ENCODE data around the gene NPPA. TPM values are rescaled to one million over a fixed set of nuclear protein-coding genes. Genes with fewer than 3 reads are reported as not detected.
A peak's percentile ranks its signal among the peaks of the same experiment; 100 is the strongest.
"Not testable (repeated sequence)": the region's sequence is repeated elsewhere in the genome, so short reads cannot be mapped to it uniquely, and the experiment has no call there.

Gene NPPA
- total RNA-seq = not detected

- no peak within 1 kb of the TSS for H3K4me3 Mint-ChIP-seq
- intact Hi-C loops (cut with micrococcal nuclease) = no loop called here
- CTCF ChIA-PET = interaction anchor here (1.6 kb wide), 1 partner anchor 9 kb away, joined by 5 read pairs; no protein-coding TSS in a partner anchor
- POLR2A ChIA-PET = interaction anchor here (4.7 kb wide), 1 partner anchor 61 kb away, joined by 48 read pairs; no protein-coding TSS in a partner anchor
- no peaks in the 10 kb centered on the region for H3K9me3 Mint-ChIP-seq
- peaks cover 8% of the 10 kb centered on the region for H3K36me3 Mint-ChIP-seq (ENCODE audit: low read depth)
- ATAC-seq (no peak), DNase-seq (no peak)
- no peak within 1 kb of the TSS for H3K27ac Mint-ChIP-seq
- H3K4me1 Mint-ChIP-seq (ENCODE audit: low read depth) = no peaks in the 10 kb centered on the region
- no peaks in the 10 kb centered on the region for H3K27me3 Mint-ChIP-seq
- no peak for TF ChIP-seq CTCF (IDR thresholded peaks at IDR 0.05)
These were observed at the start of gene NPPA for GRCh38 chr1:11847667-11848372. NPPA (minus strand) TSS chr1:11847783; CDS start chr1:11847684, 99 bp downstream.

- peaks cover 32% of the 10 kb centered on the region for H3K27me3 Mint-ChIP-seq
- POLR2A ChIA-PET = interaction anchor here (11.5 kb wide), 1 partner anchor 15 kb away, joined by 149 read pairs; no protein-coding TSS in a partner anchor
- CTCF ChIA-PET = interaction anchor here (0.6 to 4.0 kb wide), 2 partner anchors 44 to 56 kb away, joined by 3 to 45 read pairs; no protein-coding TSS in a partner anchor
These were observed 46.9 kb upstream of the NPPA start for GRCh38 chr1:11894501-11894900.

GRCh38 chr1:11893907-11894251 is 46.3 kb upstream of the NPPA start:
- H3K4me1 Mint-ChIP-seq (ENCODE audit: low read depth) = no peaks in the 10 kb centered on the region
- no peak overlapping the region for H3K4me3 Mint-ChIP-seq
- H3K27me3 Mint-ChIP-seq = peaks cover 26% of the 10 kb centered on the region
- H3K27ac Mint-ChIP-seq = no peak overlapping the region
- intact Hi-C loops (cut with micrococcal nuclease) = loop anchor here (5.0 kb wide), 2 partner anchors 37 to 57 kb away; partner anchors contain the start of gene NPPB
- ChIA-PET POLR2A (interaction anchor here (11.5 kb wide), 1 partner anchor 15 kb away, joined by 149 read pairs; no protein-coding TSS in a partner anchor), CTCF (interaction anchor here (0.6 to 4.0 kb wide), 2 partner anchors 44 to 55 kb away, joined by 3 to 45 read pairs; no protein-coding TSS in a partner anchor)
- DNase-seq (peak; percentile 72), ATAC-seq (peak; percentile 96)
- no peaks in the 10 kb centered on the region for H3K36me3 Mint-ChIP-seq (ENCODE audit: low read depth)
- TF ChIP-seq CTCF (IDR thresholded peaks at IDR 0.05) = peak; percentile 87
- H3K9me3 Mint-ChIP-seq = no peaks in the 10 kb centered on the region

More at GRCh38 chr1:11894501-11894900, 46.9 kb upstream of the NPPA start:
- not testable (repeated sequence) for H3K4me1 Mint-ChIP-seq (ENCODE audit: low read depth); H3K27ac Mint-ChIP-seq; H3K4me3 Mint-ChIP-seq; H3K9me3 Mint-ChIP-seq; H3K36me3 Mint-ChIP-seq (ENCODE audit: low read depth); ATAC-seq; DNase-seq
- intact Hi-C loops (cut with micrococcal nuclease) = loop anchor here (5.0 kb wide), 2 partner anchors 37 to 57 kb away; partner anchors contain the start of gene NPPB

- no peak for DNase-seq
- H3K4me1 Mint-ChIP-seq (ENCODE audit: low read depth) = no peaks in the 10 kb centered on the region
- H3K36me3 Mint-ChIP-seq (ENCODE audit: low read depth) = no peaks in the 10 kb centered on the region
- intact Hi-C loops (cut with micrococcal nuclease) = loop anchor here (5.0 kb wide), 2 partner anchors 34 to 54 kb away; partner anchors contain the start of gene NPPB
- H3K27ac Mint-ChIP-seq = no peak overlapping the region
- ChIA-PET CTCF (interaction anchor here (1.1 to 4.0 kb wide), 3 partner anchors 13 to 140 kb away, joined by 3 to 45 read pairs (median 4); no protein-coding TSS in a partner anchor), POLR2A (interaction anchor here (11.5 kb wide), 1 partner anchor 17 kb away, joined by 149 read pairs; no protein-coding TSS in a partner anchor)
- ATAC-seq = no peak
- H3K9me3 Mint-ChIP-seq = no peaks in the 10 kb centered on the region
- no peak for TF ChIP-seq CTCF (IDR thresholded peaks at IDR 0.05)
- H3K27me3 Mint-ChIP-seq = peaks cover 17% of the 10 kb centered on the region
- no peak overlapping the region for H3K4me3 Mint-ChIP-seq
These were observed 44.0 kb upstream of the NPPA start for GRCh38 chr1:11891433-11892186.

GRCh38 chr1:11888877-11889208 is 41.3 kb upstream of the NPPA start:
- intact Hi-C loops (cut with micrococcal nuclease) = no loop called here
- no peaks in the 10 kb centered on the region for H3K4me1 Mint-ChIP-seq (ENCODE audit: low read depth)
- H3K9me3 Mint-ChIP-seq = no peaks in the 10 kb centered on the region
- no peak for DNase-seq
- no peak for TF ChIP-seq CTCF (IDR thresholded peaks at IDR 0.05)
- CTCF ChIA-PET = no interaction called here
- no peaks in the 10 kb centered on the region for H3K36me3 Mint-ChIP-seq (ENCODE audit: low read depth)
- H3K4me3 Mint-ChIP-seq = no peak overlapping the region
- H3K27ac Mint-ChIP-seq = no peak overlapping the region
- POLR2A ChIA-PET = interaction anchor here (3.0 kb wide), 1 partner anchor 20 kb away, joined by 30 read pairs; no protein-coding TSS in a partner anchor
- peaks cover 12% of the 10 kb centered on the region for H3K27me3 Mint-ChIP-seq
- no peak for ATAC-seq

All from activated CD8-positive, alpha-beta T cell treated with anti-CD3 and anti-CD28 coated beads for 36 hours (primary cell).